Measurements from ENCODE around the gene ZNF474. TPM values are rescaled to one million over a fixed set of nuclear protein-coding genes. Genes with fewer than 3 reads are reported as not detected.

ZNF474 gene
- total RNA-seq, 6 experiments from 2014 or later, result 0.10 to 0.28 (median 0.16) TPM; not detected in 1

GRCh38 chr5:122165559-122166078 is 36.3 kb downstream of the ZNF474 start:
- no peak overlapping the region for H3K4me3 Mint-ChIP-seq
- peak; percentile 53 for DNase-seq
- H3K36me3 Mint-ChIP-seq (ENCODE audit: low read depth), result no peaks in the 10 kb centered on the region

DNA sequence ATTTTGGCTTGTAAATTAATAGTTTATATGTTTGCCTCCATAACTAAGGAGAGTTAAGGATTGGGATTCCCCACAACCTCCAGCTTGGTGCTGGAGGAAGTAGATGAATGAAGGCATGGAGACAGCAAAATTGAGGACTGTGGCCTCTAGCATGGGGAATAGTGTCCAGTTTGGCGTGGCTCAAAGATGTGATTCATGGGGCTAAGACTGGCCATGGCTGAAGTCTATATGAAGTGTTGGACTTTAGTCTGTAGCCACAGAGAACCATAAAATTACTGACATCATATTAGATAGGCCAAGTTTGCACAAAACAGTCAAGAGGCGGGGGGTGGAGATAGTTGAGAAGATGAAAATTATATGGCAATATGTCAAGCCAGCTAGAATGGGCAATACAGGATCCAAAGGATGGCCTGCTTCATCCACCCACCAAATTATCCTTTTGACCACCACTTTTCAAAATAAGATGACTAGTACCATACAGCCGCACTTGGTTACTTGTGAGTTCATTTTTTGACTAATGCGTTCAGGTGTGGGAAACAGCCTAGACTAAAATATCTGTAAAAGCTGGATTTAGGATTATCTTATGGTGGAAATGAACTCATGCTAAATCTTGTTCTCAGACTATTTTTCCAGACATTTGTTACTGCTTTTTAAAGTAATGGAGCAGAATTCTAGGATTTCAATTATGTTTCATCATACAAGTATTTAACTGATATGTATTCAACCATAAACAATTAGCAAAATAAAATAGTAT is 40.2 kb downstream of the ZNF474 start:
- peaks cover 58% of the 10 kb centered on the region for H3K4me1 Mint-ChIP-seq (ENCODE audit: low read depth)
- H3K9me3 Mint-ChIP-seq, result no peaks in the 10 kb centered on the region
- no peaks in the 10 kb centered on the region for H3K36me3 Mint-ChIP-seq (ENCODE audit: low read depth)
- no peaks in the 10 kb centered on the region for H3K27me3 Mint-ChIP-seq (ENCODE audit: insufficient read depth)
- no peak overlapping the region for H3K27ac Mint-ChIP-seq
- DNase-seq, result no peak
- TF ChIP-seq, protein P1, sequence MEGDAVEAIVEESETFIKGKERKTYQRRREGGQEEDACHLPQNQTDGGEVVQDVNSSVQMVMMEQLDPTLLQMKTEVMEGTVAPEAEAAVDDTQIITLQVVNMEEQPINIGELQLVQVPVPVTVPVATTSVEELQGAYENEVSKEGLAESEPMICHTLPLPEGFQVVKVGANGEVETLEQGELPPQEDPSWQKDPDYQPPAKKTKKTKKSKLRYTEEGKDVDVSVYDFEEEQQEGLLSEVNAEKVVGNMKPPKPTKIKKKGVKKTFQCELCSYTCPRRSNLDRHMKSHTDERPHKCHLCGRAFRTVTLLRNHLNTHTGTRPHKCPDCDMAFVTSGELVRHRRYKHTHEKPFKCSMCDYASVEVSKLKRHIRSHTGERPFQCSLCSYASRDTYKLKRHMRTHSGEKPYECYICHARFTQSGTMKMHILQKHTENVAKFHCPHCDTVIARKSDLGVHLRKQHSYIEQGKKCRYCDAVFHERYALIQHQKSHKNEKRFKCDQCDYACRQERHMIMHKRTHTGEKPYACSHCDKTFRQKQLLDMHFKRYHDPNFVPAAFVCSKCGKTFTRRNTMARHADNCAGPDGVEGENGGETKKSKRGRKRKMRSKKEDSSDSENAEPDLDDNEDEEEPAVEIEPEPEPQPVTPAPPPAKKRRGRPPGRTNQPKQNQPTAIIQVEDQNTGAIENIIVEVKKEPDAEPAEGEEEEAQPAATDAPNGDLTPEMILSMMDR (IDR thresholded peaks at IDR 0.05), result no peak
- no peak overlapping the region for H3K4me3 Mint-ChIP-seq

More at GRCh38 chr5:122165559-122166078, 36.3 kb downstream of the ZNF474 start:
- TF ChIP-seq, protein P1 (IDR thresholded peaks at IDR 0.05), result no peak
- no peaks in the 10 kb centered on the region; the same call in 1 of the 2 replicates for H3K27me3 Mint-ChIP-seq (ENCODE audit: insufficient read depth)
- no peaks in the 10 kb centered on the region for H3K9me3 Mint-ChIP-seq
- peak overlapping the region; percentile 83 for H3K27ac Mint-ChIP-seq
- peaks cover 61% of the 10 kb centered on the region for H3K4me1 Mint-ChIP-seq (ENCODE audit: low read depth)

GRCh38 chr5:122170620-122171019 is 41.3 kb downstream of the ZNF474 start:
- TF ChIP-seq, protein P1 (IDR thresholded peaks at IDR 0.05), result no peak
- Mint-ChIP-seq H3K27ac (peak overlapping the region; percentile 49; the same call in 1 of the 2 replicates), H3K36me3 (ENCODE audit: low read depth) (no peaks in the 10 kb centered on the region), H3K4me1 (ENCODE audit: low read depth) (peaks cover 56% of the 10 kb centered on the region), H3K9me3 (no peaks in the 10 kb centered on the region), H3K4me3 (no peak overlapping the region), H3K27me3 (ENCODE audit: insufficient read depth) (no peaks in the 10 kb centered on the region)
- no peak for DNase-seq

- TF ChIP-seq, protein P1 (IDR thresholded peaks at IDR 0.05), result no peak
- DNase-seq, result no peak
- H3K9me3 Mint-ChIP-seq, result no peaks in the 10 kb centered on the region
- H3K4me1 Mint-ChIP-seq (ENCODE audit: low read depth), result peaks cover 61% of the 10 kb centered on the region
- H3K27ac Mint-ChIP-seq, result no peak overlapping the region
- no peaks in the 10 kb centered on the region for H3K27me3 Mint-ChIP-seq (ENCODE audit: insufficient read depth)
- H3K36me3 Mint-ChIP-seq (ENCODE audit: low read depth), result no peaks in the 10 kb centered on the region
- no peak overlapping the region for H3K4me3 Mint-ChIP-seq
Measured at GRCh38 chr5:122172207-122172606, 42.9 kb downstream of the ZNF474 start.

GRCh38 chr5:122173474-122174415 is 44.4 kb downstream of the ZNF474 start:
- Mint-ChIP-seq H3K4me3 (no peak overlapping the region), H3K27me3 (ENCODE audit: insufficient read depth) (no peaks in the 10 kb centered on the region), H3K9me3 (no peaks in the 10 kb centered on the region; the same call in 1 of the 2 replicates), H3K27ac (peak overlapping the region; percentile 38), H3K4me1 (ENCODE audit: low read depth) (peaks cover 66% of the 10 kb centered on the region), H3K36me3 (ENCODE audit: low read depth) (peaks cover 6% of the 10 kb centered on the region)
- no peak for DNase-seq
- TF ChIP-seq, protein P1 (IDR thresholded peaks at IDR 0.05), result no peak
